Peyer's patch (tissue), 4 donors: ENCODE data around the gene SPECC1L.

ENCODE experiments used
- CTCF ChIP-seq, 6 experiments: fragments of 450-650 bp in 4 of 6; fragments of 200-600 bp in 2 of 6; sonication (generic) in 1 of 6; IDR thresholded peaks; one replicate each; pipeline ENCODE4 v1.5.1; 2017 to 2019; ENCODE audit warnings: antibody characterized with exemption in 6 of 6, mild to moderate bottlenecking in 3 of 6, moderate library complexity in 1 of 6
- POLR2A ChIP-seq, 2 donors: fragments of 450-650 bp; IDR thresholded peaks; one replicate each; pipeline ENCODE4 v1.5.1; 2017; ENCODE audit warnings: antibody characterized with exemption in 2 of 2, mild to moderate bottlenecking in 2 of 2, moderate library complexity in 2 of 2

GRCh38 chr22:24463071-24463760 is 192.6 kb downstream of the SPECC1L start:
- TF ChIP-seq CTCF (IDR thresholded peaks at IDR 0.05) (no peak), POLR2A (IDR thresholded peaks at IDR 0.05) (no peak)
